BLaER1 (cell line): Measurements from ENCODE around the gene SUCLA2.

ENCODE experiments used
- H3K27ac ChIP-seq: shearing (Covaris generic); formaldehyde crosslinking; 2 replicates; pipeline ENCODE4 v1.8.1; 2022
- H3K27me3 ChIP-seq: shearing (Covaris generic); formaldehyde crosslinking; 2 replicates; pipeline ENCODE4 v1.8.1; 2022
- H3K36me3 ChIP-seq: shearing (Covaris generic); formaldehyde crosslinking; 2 replicates; pipeline ENCODE4 v1.8.1; 2022
- H3K4me1 ChIP-seq: shearing (Covaris generic); formaldehyde crosslinking; 2 replicates; pipeline ENCODE4 v1.8.1; 2022
- H3K4me2 ChIP-seq: shearing (Covaris generic); formaldehyde crosslinking; 2 replicates; pipeline ENCODE4 v1.8.1; 2022
- H3K4me3 ChIP-seq: shearing (Covaris generic); formaldehyde crosslinking; 2 replicates; pipeline ENCODE4 v1.8.1; 2022
- H3K9ac ChIP-seq: shearing (Covaris generic); formaldehyde crosslinking; 2 replicates; pipeline ENCODE4 v1.8.1; 2022
- H3K9me3 ChIP-seq: shearing (Covaris generic); formaldehyde crosslinking; 2 replicates; pipeline ENCODE4 v1.8.1; 2022
- H4K20me1 ChIP-seq: shearing (Covaris generic); formaldehyde crosslinking; 2 replicates; pipeline ENCODE4 v1.8.1; 2022
- Cebpa-rat ChIP-seq: shearing (Covaris generic); IDR thresholded peaks from 2 replicates; pipeline ENCODE4 v1.8.1; 2022

SUCLA2 gene

DNA sequence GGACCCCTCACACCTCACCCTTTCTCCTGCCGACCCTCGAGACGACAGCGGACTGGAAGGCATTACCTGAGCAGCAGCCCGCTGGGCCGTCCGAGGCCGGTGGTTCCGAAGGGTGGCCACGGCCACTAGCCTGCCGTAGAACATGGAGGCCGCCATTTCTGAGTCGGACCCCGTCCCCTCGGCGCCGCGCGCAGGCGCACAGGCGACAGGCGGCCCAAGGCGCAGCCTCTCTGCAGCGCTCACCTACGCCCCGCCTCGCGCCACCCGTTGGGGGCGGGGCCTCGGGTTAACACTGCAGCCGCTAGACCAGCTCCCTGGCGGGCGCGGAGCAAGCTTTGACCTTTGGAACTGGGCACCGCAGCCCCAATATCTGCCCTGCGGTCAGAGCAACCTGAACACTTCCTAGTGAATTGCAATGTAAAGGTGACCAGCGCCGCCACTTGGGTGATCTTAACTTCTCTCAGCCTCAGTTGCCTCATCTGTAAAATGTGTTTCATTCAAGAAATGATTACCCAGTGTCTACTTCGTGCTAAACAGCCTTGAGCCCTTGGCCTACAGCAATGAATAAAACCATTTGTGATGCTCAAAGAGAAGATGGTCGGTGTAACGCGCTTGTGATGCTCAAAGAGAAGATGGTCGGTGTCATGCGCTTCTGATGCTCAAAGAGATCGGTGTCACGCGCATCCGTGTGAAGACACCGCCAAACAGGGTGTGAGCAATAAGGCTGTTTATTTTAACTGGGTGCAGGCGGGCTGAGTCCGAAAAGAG, at the start of gene SUCLA2:
Gene SUCLA2, minus strand, starts transcription at position 160 of the 768 bp plus-strand sequence. Its CDS starts 4 bp downstream, at position 156.
- no peaks in the 10 kb centered on the region for H3K9me3 ChIP-seq
- peaks cover 21% of the 10 kb centered on the region for H3K4me1 ChIP-seq
- peaks cover 10% of the 10 kb centered on the region; the same call in 1 of the 2 replicates for H4K20me1 ChIP-seq
- H3K4me2 ChIP-seq: peak within 1 kb of the TSS; percentile 85
- peak within 1 kb of the TSS; percentile 94 for H3K4me3 ChIP-seq
- H3K27me3 ChIP-seq: no peaks in the 10 kb centered on the region
- peaks cover 14% of the 10 kb centered on the region for H3K36me3 ChIP-seq
- H3K9ac ChIP-seq: peak within 1 kb of the TSS; percentile 92
- peak within 1 kb of the TSS; percentile 86 for H3K27ac ChIP-seq
- TF ChIP-seq Cebpa-rat: no peak

DNA sequence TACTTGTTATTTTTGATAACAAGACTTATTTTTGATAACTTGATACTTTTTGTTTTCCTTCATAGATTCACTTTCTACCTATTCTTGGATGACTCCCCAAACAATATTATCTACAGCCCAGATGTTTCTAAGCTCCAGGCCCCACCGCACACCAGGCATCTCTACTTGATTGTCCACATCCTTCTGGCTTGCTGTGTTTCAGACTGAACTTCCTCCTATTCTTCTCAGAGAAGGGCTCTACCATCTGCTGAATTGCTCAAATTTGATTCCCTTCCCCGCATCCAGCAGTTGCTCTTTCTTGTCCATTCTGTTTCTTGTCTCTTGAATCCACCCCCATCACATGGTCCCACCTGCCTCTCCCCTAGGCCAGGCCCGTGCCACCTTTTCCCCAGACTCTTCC, 49.5 kb upstream of the SUCLA2 start:
- H3K27ac ChIP-seq: no peak overlapping the region
- H3K27me3 ChIP-seq: no peaks in the 10 kb centered on the region
- no peaks in the 10 kb centered on the region for H3K9me3 ChIP-seq
- H3K4me1 ChIP-seq: no peaks in the 10 kb centered on the region
- peaks cover 88% of the 10 kb centered on the region for H3K36me3 ChIP-seq
- no peak overlapping the region for H3K4me2 ChIP-seq
- H4K20me1 ChIP-seq: no peaks in the 10 kb centered on the region
- no peak overlapping the region for H3K9ac ChIP-seq
- TF ChIP-seq Cebpa-rat: no peak
- H3K4me3 ChIP-seq: no peak overlapping the region

DNA sequence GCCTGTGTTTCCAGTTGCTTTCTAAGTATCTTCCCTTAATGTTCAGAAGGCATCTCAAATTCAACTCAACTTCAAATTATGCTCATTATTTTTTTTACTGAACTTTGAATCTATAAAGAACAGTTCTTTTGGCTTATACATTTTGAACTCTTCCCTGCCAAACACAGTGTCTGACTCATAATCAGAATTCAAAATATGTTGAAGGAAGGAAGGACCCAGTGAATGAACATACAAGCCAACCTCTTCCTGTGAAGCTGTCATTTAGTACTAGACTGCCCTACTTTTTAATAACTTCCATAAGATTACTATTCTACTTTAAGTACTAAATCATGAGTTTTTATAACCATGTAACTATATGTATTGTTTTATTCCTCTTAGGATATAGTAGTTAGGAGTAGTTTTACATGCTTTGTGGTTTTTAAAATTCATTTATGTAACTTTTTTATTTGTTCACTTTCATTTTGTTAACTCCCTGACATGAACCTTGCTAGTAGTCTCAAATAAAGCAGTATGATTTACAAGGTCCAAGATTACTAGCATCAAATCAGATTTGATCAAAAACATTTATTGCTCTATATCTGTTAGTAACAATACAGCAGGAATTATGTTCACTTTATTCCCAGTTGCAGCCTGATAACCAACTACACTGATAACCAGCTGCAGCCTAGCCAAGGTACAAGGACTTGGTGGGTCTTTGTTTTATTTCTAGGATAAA, 42.9 kb upstream of the SUCLA2 start:
- H3K4me3 ChIP-seq: no peak overlapping the region

DNA sequence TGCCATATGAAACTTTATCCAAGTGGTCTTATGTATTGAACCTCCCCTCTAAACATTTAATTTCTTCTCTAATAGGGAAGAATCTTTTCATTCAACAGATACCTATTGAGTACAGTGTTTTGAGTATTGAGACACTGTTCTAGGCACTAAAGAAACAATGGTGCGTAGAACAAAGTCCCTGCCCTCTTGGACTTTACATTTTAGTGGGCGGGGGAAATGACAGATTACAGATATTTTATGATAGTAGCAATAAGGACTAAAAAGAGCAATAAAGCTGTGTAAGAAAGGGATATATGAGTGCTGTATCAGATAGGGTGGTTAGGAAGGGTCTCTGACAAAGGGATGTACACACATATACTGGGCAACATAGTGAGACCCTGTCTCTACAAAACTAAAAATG, 41.8 kb upstream of the SUCLA2 start:
- Histone ChIP-seq H3K9ac (no peak overlapping the region), H3K36me3 (peaks cover 51% of the 10 kb centered on the region), H3K4me2 (no peak overlapping the region), H3K27ac (no peak overlapping the region), H3K9me3 (no peaks in the 10 kb centered on the region), H3K27me3 (no peaks in the 10 kb centered on the region), H3K4me3 (no peak overlapping the region), H3K4me1 (peaks cover 12% of the 10 kb centered on the region), H4K20me1 (no peaks in the 10 kb centered on the region)
- no peak for TF ChIP-seq Cebpa-rat

More for the DNA sequence above, 42.9 kb upstream of the SUCLA2 start:
- Histone ChIP-seq H3K9me3 (no peaks in the 10 kb centered on the region), H3K27ac (no peak overlapping the region), H4K20me1 (no peaks in the 10 kb centered on the region), H3K36me3 (peaks cover 62% of the 10 kb centered on the region), H3K27me3 (no peaks in the 10 kb centered on the region), H3K9ac (no peak overlapping the region), H3K4me1 (peaks cover 3% of the 10 kb centered on the region), H3K4me2 (no peak overlapping the region)
- TF ChIP-seq Cebpa-rat: no peak

GRCh38 chr13:48040896-48041295, 39.8 kb upstream of the SUCLA2 start:
- H3K9me3 ChIP-seq: no peaks in the 10 kb centered on the region
- H4K20me1 ChIP-seq: no peaks in the 10 kb centered on the region
- H3K36me3 ChIP-seq: peaks cover 36% of the 10 kb centered on the region
- H3K4me1 ChIP-seq: peaks cover 24% of the 10 kb centered on the region
- H3K27me3 ChIP-seq: no peaks in the 10 kb centered on the region
- H3K4me2 ChIP-seq: no peak overlapping the region
- no peak overlapping the region for H3K27ac ChIP-seq
- H3K9ac ChIP-seq: no peak overlapping the region
- no peak overlapping the region for H3K4me3 ChIP-seq
- TF ChIP-seq Cebpa-rat: no peak

GRCh38 chr13:48040049-48040448, 39.0 kb upstream of the SUCLA2 start:
- Histone ChIP-seq H3K27ac (no peak overlapping the region), H3K4me1 (peaks cover 26% of the 10 kb centered on the region), H3K9ac (no peak overlapping the region), H3K4me3 (no peak overlapping the region), H3K4me2 (no peak overlapping the region), H4K20me1 (no peaks in the 10 kb centered on the region), H3K27me3 (no peaks in the 10 kb centered on the region), H3K9me3 (no peaks in the 10 kb centered on the region), H3K36me3 (peaks cover 38% of the 10 kb centered on the region)
- no peak for TF ChIP-seq Cebpa-rat

GRCh38 chr13:48038761-48039160, 37.7 kb upstream of the SUCLA2 start:
- Histone ChIP-seq H3K27me3 (no peaks in the 10 kb centered on the region), H3K27ac (no peak overlapping the region), H4K20me1 (no peaks in the 10 kb centered on the region), H3K36me3 (peaks cover 51% of the 10 kb centered on the region), H3K4me2 (peak overlapping the region; percentile 82), H3K9me3 (peaks cover 12% of the 10 kb centered on the region), H3K4me1 (peaks cover 26% of the 10 kb centered on the region), H3K9ac (no peak overlapping the region), H3K4me3 (peak overlapping the region; percentile 72)
- TF ChIP-seq Cebpa-rat: no peak

GRCh38 chr13:48037346-48038173, 36.5 kb upstream of the SUCLA2 start, which contains the start of gene NUDT15:
Gene NUDT15 (plus strand): TSS chr13:48037726. CDS start chr13:48037747, 21 bp downstream.
- peak within 1 kb of the TSS; percentile 95 for H3K27ac ChIP-seq
- no peaks in the 10 kb centered on the region for H3K27me3 ChIP-seq
- H3K9me3 ChIP-seq: peaks cover 20% of the 10 kb centered on the region
- peak within 1 kb of the TSS; percentile 72 for H3K4me3 ChIP-seq
- no peak for TF ChIP-seq Cebpa-rat
- H3K36me3 ChIP-seq: peaks cover 44% of the 10 kb centered on the region
- no peaks in the 10 kb centered on the region for H4K20me1 ChIP-seq
- H3K4me2 ChIP-seq: peak within 1 kb of the TSS; percentile 82
- H3K9ac ChIP-seq: peak within 1 kb of the TSS; percentile 87
- peaks cover 26% of the 10 kb centered on the region for H3K4me1 ChIP-seq

- H3K4me3 ChIP-seq: no peak overlapping the region
- TF ChIP-seq Cebpa-rat: no peak
- no peak overlapping the region for H3K9ac ChIP-seq
- no peaks in the 10 kb centered on the region for H4K20me1 ChIP-seq
- H3K36me3 ChIP-seq: peaks cover 42% of the 10 kb centered on the region
- peaks cover 48% of the 10 kb centered on the region for H3K9me3 ChIP-seq
- H3K4me1 ChIP-seq: no peaks in the 10 kb centered on the region
- no peaks in the 10 kb centered on the region for H3K27me3 ChIP-seq
- no peak overlapping the region for H3K4me2 ChIP-seq
- no peak overlapping the region for H3K27ac ChIP-seq
Measured at GRCh38 chr13:48029859-48030258, 28.8 kb upstream of the SUCLA2 start.
